SHP77 treated with DMSO at 0.1 percent for 48 hours (cell line): ENCODE measurements around the gene TTC28.
A peak's percentile ranks its signal among the peaks of the same experiment; 100 is the strongest.
"Not testable (repeated sequence)": the region's sequence is repeated elsewhere in the genome, so short reads cannot be mapped to it uniquely, and the experiment has no call there.

ENCODE experiments used
- DNase-seq: peaks from one replicate; lab custom pipeline; 2025; lab: John Stamatoyannopoulos, UW

The TTC28 gene

GRCh38 chr22:28183078-28183860 is 496.4 kb downstream of the TTC28 start:
- no peak for DNase-seq

GRCh38 chr22:28180804-28181731 is 498.6 kb downstream of the TTC28 start:
- DNase-seq: no peak

- DNase-seq: no peak
These were observed 500.2 kb downstream of the TTC28 start for GRCh38 chr22:28179392-28179791.

- DNase-seq: no peak
These were observed 503.7 kb downstream of the TTC28 start for GRCh38 chr22:28175730-28176492.

- no peak for DNase-seq
These were observed 505.1 kb downstream of the TTC28 start for GRCh38 chr22:28174509-28174908.

GRCh38 chr22:28172892-28173670 is 506.6 kb downstream of the TTC28 start:
- DNase-seq: peak; percentile 46

- DNase-seq: no peak
These were observed 507.9 kb downstream of the TTC28 start for GRCh38 chr22:28171712-28172111.

- DNase-seq: no peak
These were observed 508.5 kb downstream of the TTC28 start for GRCh38 chr22:28171115-28171514.

- DNase-seq: not testable (repeated sequence)
These were observed 510.3 kb downstream of the TTC28 start for GRCh38 chr22:28169314-28169713.

- DNase-seq: no peak
These were observed 523.8 kb downstream of the TTC28 start for GRCh38 chr22:28155808-28156207.

GRCh38 chr22:28154861-28155260 is 524.8 kb downstream of the TTC28 start:
- no peak for DNase-seq

GRCh38 chr22:28151151-28151816 is 528.4 kb downstream of the TTC28 start:
- no peak for DNase-seq

GRCh38 chr22:28148816-28149465 is 530.7 kb downstream of the TTC28 start:
- no peak for DNase-seq

- no peak for DNase-seq
These were observed 532.2 kb downstream of the TTC28 start for GRCh38 chr22:28147401-28147800.

- no peak for DNase-seq
These were observed 533.0 kb downstream of the TTC28 start for GRCh38 chr22:28146401-28147314.

GRCh38 chr22:28143961-28144745 is 535.5 kb downstream of the TTC28 start:
- DNase-seq: no peak

GRCh38 chr22:28143241-28143865 is 536.3 kb downstream of the TTC28 start:
- DNase-seq: no peak

- no peak for DNase-seq
These were observed 537.2 kb downstream of the TTC28 start for GRCh38 chr22:28142361-28142961.
